DND-41 (cell line): ENCODE data around the gene CEMIP.

Source experiments
- ATAC-seq: fragments of 200-7000 bp; cut with Tn5 transposase; 3 replicates; pipeline ENCODE4 v1.9.1; 2021; ENCODE audit warnings: low read depth; ENCODE audit not compliant: insufficient read depth
- DNase-seq: peaks from one replicate; pipeline ENCODE4 v3.0.0-alpha.2; 2020
- H2AFZ ChIP-seq: 2 replicates; pipeline ENCODE4 v1.6.0; 2012; ENCODE audit warnings: low read depth, low read length
- H3K27ac ChIP-seq: 2 replicates; pipeline ENCODE4 v1.5.1; 2012; ENCODE audit warnings: low read length, inconsistent platforms
- H3K27me3 ChIP-seq: fragments of 200-600 bp; sonication (generic); 2 replicates; pipeline ENCODE4 v1.6.0; 2012; ENCODE audit warnings: low read length, mild to moderate bottlenecking, inconsistent platforms; ENCODE audit not compliant: insufficient read depth, poor library complexity
- H3K36me3 ChIP-seq: 2 replicates; pipeline ENCODE4 v1.5.1; 2012; ENCODE audit warnings: low read length, inconsistent platforms; ENCODE audit not compliant: insufficient read depth
- H3K4me1 ChIP-seq: 2 replicates; pipeline ENCODE4 v1.5.1; 2012; ENCODE audit warnings: mild to moderate bottlenecking, low read length; ENCODE audit not compliant: insufficient read depth
- H3K4me2 ChIP-seq: 2 replicates; pipeline ENCODE4 v1.6.0; 2012; ENCODE audit warnings: mild to moderate bottlenecking, moderate library complexity, low read length, inconsistent platforms; ENCODE audit not compliant: insufficient read depth
- H3K4me3 ChIP-seq, 2 experiments: fragments of 200-600 bp in 1 of 2; shearing (Covaris generic) in 1 of 2; 2 replicates each; pipeline ENCODE4 v1.5.1; 2012 to 2016; ENCODE audit warnings: inconsistent platforms in 2 of 2, low read length in 2 of 2, mild to moderate bottlenecking in 2 of 2, low read depth in 1 of 2, moderate library complexity in 1 of 2
- H3K79me2 ChIP-seq: 2 replicates; pipeline ENCODE4 v1.6.0; 2012; ENCODE audit warnings: low read length, inconsistent platforms; ENCODE audit not compliant: insufficient read depth
- H3K9ac ChIP-seq: 2 replicates; pipeline ENCODE4 v1.6.0; 2012; ENCODE audit warnings: low read depth, mild to moderate bottlenecking, inconsistent platforms, low read length, moderate library complexity
- H3K9me3 ChIP-seq: 2 replicates; pipeline ENCODE4 v1.5.1; 2012; ENCODE audit warnings: low read length, moderate library complexity, mild to moderate bottlenecking, inconsistent platforms; ENCODE audit not compliant: insufficient read depth, severe bottlenecking
- H4K20me1 ChIP-seq: 2 replicates; pipeline ENCODE4 v1.6.0; 2012; ENCODE audit warnings: low read length; ENCODE audit not compliant: insufficient read depth
- CTCF ChIP-seq: IDR thresholded peaks from 2 replicates; pipeline ENCODE4 v1.5.1; 2012; ENCODE audit warnings: borderline replicate concordance, low read length, moderate library complexity, mild to moderate bottlenecking; ENCODE audit not compliant: poor library complexity, severe bottlenecking; ENCODE audit errors: extremely low read depth
- EZH2 ChIP-seq: IDR thresholded peaks from 3 replicates; pipeline ENCODE4 v1.6.1; 2012; ENCODE audit warnings: borderline replicate concordance, low read depth, mild to moderate bottlenecking, moderate library complexity, low read length, inconsistent platforms; ENCODE audit not compliant: severe bottlenecking

The CEMIP gene

GRCh38 chr15:80875568-80876347 is 96.6 kb downstream of the CEMIP start:
- H3K27me3 ChIP-seq: peaks cover 16% of the 10 kb centered on the region
- TF ChIP-seq CTCF: no peak
- TF ChIP-seq EZH2: no peak
- DNase-seq (no peak), ATAC-seq (no peak)
- H3K4me2 ChIP-seq: no peak overlapping the region
- H4K20me1 ChIP-seq: 0 out of 2 replicates have a peak, but pooled peaks cover 4% of the 10 kb centered on the region
- H3K4me3 ChIP-seq: no peak overlapping the region
- no peaks in the 10 kb centered on the region for H3K36me3 ChIP-seq
- H3K4me1 ChIP-seq: no peaks in the 10 kb centered on the region
- H3K9ac ChIP-seq: no peak overlapping the region
- no peak overlapping the region for H2AFZ ChIP-seq
- H3K9me3 ChIP-seq: no peaks in the 10 kb centered on the region
- H3K79me2 ChIP-seq: no peaks in the 10 kb centered on the region
- H3K27ac ChIP-seq: no peak overlapping the region

DNA sequence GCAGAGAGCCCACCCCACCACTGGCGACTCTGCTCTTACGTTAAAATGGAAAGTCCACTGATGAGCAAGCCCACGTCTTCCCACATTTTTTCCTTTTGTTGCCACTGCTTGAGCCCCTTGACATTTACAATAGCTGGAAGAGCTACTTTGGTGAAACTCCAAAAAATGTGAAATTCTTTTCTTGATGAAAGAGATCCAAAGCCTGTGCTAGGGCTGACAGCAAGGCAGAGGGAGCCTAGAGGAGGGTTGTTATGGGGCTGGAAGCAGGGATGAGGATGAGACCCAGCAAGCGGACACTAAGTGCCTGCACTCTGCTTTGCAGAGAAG is 97.1 kb downstream of the CEMIP start:
- no peak overlapping the region for H3K4me3 ChIP-seq
- H3K27ac ChIP-seq: no peak overlapping the region
- 0 out of 2 replicates have a peak, but pooled peaks cover 4% of the 10 kb centered on the region for H4K20me1 ChIP-seq
- ATAC-seq (no peak), DNase-seq (no peak)
- no peak overlapping the region for H3K4me2 ChIP-seq
- H3K79me2 ChIP-seq: no peaks in the 10 kb centered on the region
- H3K9me3 ChIP-seq: no peaks in the 10 kb centered on the region
- no peak overlapping the region for H2AFZ ChIP-seq
- H3K4me1 ChIP-seq: no peaks in the 10 kb centered on the region
- H3K36me3 ChIP-seq: no peaks in the 10 kb centered on the region
- H3K27me3 ChIP-seq: peaks cover 18% of the 10 kb centered on the region
- TF ChIP-seq CTCF (no peak), EZH2 (no peak)
- no peak overlapping the region for H3K9ac ChIP-seq

DNA sequence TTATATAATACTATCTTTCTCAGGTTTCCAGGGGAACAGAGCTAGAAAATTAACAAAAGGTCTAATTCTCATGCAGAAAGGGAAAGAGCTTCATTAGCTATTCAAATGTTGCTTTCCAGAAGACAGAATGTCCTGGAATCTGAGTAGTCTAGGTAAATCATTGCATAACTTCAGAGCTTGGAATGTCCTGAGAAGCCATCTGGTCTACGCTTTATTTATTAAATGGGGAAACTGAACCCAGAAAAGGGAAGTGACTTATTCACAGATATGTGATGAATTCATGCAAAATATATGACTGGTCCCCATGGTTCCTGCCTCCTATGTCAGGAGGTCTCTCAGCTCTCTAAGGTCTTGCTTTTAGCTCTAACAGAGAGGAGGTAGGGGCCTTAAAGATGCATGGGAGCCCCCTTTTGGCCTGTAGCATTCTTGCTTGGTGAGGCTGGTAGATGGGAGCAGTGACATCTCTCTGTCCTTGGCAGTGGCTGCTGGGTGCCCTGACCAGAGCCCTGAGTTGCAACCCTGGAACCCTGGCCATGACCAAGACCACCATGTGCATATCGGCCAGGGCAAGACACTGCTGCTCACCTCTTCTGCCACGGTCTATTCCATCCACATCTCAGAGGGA is 99.2 kb downstream of the CEMIP start:
- DNase-seq: no peak
- Histone ChIP-seq H4K20me1 (0 out of 2 replicates have a peak, but pooled peaks cover 4% of the 10 kb centered on the region), H3K4me2 (no peak overlapping the region), H3K27ac (no peak overlapping the region), H2AFZ (no peak overlapping the region), H3K27me3 (peaks cover 10% of the 10 kb centered on the region), H3K4me1 (no peaks in the 10 kb centered on the region), H3K9me3 (no peaks in the 10 kb centered on the region), H3K9ac (no peak overlapping the region), H3K79me2 (no peaks in the 10 kb centered on the region), H3K4me3 (no peak overlapping the region), H3K36me3 (no peaks in the 10 kb centered on the region)
- TF ChIP-seq CTCF (no peak), EZH2 (no peak)
- ATAC-seq: no peak
